Esophagus squamous epithelium (tissue), 5 donors: Measurements from ENCODE around the gene OR9A4. TPM values are rescaled to one million over a fixed set of nuclear protein-coding genes. Genes with fewer than 3 reads are reported as not detected.

Source experiments
- DNase-seq: peaks from one replicate; lab custom pipeline; 2025; lab: John Stamatoyannopoulos, UW
- H3K27ac ChIP-seq, 4 donors: fragments of 200-600 bp; sonication (generic); one replicate each; pipeline ENCODE4 v1.5.1; 2016 to 2019; ENCODE audit warnings: mild to moderate bottlenecking in 1 of 4
- H3K27me3 ChIP-seq, 4 donors: fragments of 200-600 bp; sonication (generic); 1 replicate in 3 of 4; 2 replicates in 1 of 4; pipeline versions ENCODE4 v1.5.1 to v1.6.0; 2017 to 2021; ENCODE audit warnings: antibody characterized with exemption in 1 of 4
- H3K36me3 ChIP-seq, 3 donors: fragments of 200-600 bp; sonication (generic); one replicate each; pipeline ENCODE4 v1.5.1; 2016 to 2019
- H3K4me1 ChIP-seq, 3 donors: fragments of 200-600 bp; sonication (generic); one replicate each; pipeline ENCODE4 v1.5.1; 2017 to 2019
- H3K4me3 ChIP-seq, 4 donors: fragments of 200-600 bp; sonication (generic); 1 replicate in 3 of 4; 2 replicates in 1 of 4; pipeline ENCODE4 v1.5.1; 2016 to 2019; ENCODE audit warnings: mild to moderate bottlenecking in 2 of 4, moderate library complexity in 1 of 4
- H3K9me3 ChIP-seq, 3 donors: fragments of 200-600 bp; sonication (generic); one replicate each; pipeline ENCODE4 v1.5.1; 2016 to 2019
- CTCF ChIP-seq, 6 experiments: fragments of 450-650 bp in 4 of 6; fragments of 200-600 bp in 2 of 6; sonication (generic) in 2 of 6; IDR thresholded peaks; one replicate each; pipeline ENCODE4 v1.5.1; 2016 to 2019; ENCODE audit warnings: antibody characterized with exemption in 6 of 6, mild to moderate bottlenecking in 4 of 6, moderate library complexity in 4 of 6
- POLR2A ChIP-seq, 4 donors: fragments of 450-650 bp; IDR thresholded peaks; one replicate each; pipeline ENCODE4 v1.6.1; 2017; ENCODE audit warnings: antibody characterized with exemption in 4 of 4, mild to moderate bottlenecking in 4 of 4, moderate library complexity in 3 of 4
- WGBS, 2 donors: methylation state at CpG; one replicate each; pipeline ENCODE4 v1.1.5; 2018; 5-methylcytosine and 5-hydroxymethylcytosine counted together
- intact Hi-C: fragments of 100-400 bp; cut with DNase I; formaldehyde crosslinking; loops from one replicate; pipeline ENCODE4 v1.15.0; 2022
- total RNA-seq, 4 donors: library from RNA; depleted of rRNA; stranded (reverse); fragments of >200 nt; gene quantifications; one replicate each; pipeline ENCODE4 v1.1.0, GENCODE V29; 2016
- donor health status: DM: yes; HTN: yes; CAD: no.

Gene OR9A4
- total RNA-seq, 4 donors from 2014 or later, result not detected

- Histone ChIP-seq H3K4me3 (no peak overlapping the region), H3K27me3 (no peaks in the 10 kb centered on the region), H3K4me1 (no peaks in the 10 kb centered on the region), H3K9me3 (peaks cover 0 to 17% (median 0%) of the 10 kb centered on the region in 3 donors), H3K36me3 (no peaks in the 10 kb centered on the region), H3K27ac (no peak overlapping the region)
- intact Hi-C loops, result no loop called here
- DNase-seq, result no peak
- TF ChIP-seq CTCF (IDR thresholded peaks at IDR 0.05) (no peak), POLR2A (IDR thresholded peaks at IDR 0.05) (no peak)
- WGBS, 2 donors, result 75 to 78% methylated on average over 3 of the region's 3 CpGs
These were observed 28.6 kb downstream of the OR9A4 start for GRCh38 chr7:141944811-141945210.

GRCh38 chr7:141945356-141945755 is 29.2 kb downstream of the OR9A4 start:
- Histone ChIP-seq H3K36me3 (no peaks in the 10 kb centered on the region), H3K27me3 (no peaks in the 10 kb centered on the region), H3K4me3 (no peak overlapping the region), H3K9me3 (peaks cover 0 to 17% (median 0%) of the 10 kb centered on the region in 3 donors), H3K27ac (no peak overlapping the region), H3K4me1 (no peaks in the 10 kb centered on the region)
- intact Hi-C loops, result no loop called here
- WGBS, 2 donors, result 29 to 40% methylated on average over 3 of the region's 3 CpGs
- no peak for DNase-seq
- no peak for TF ChIP-seq CTCF (IDR thresholded peaks at IDR 0.05)
- TF ChIP-seq POLR2A (IDR thresholded peaks at IDR 0.05), result no peak

GRCh38 chr7:141946796-141947195 is 30.6 kb downstream of the OR9A4 start, which contains the start of gene CLEC5A:
Gene CLEC5A (minus strand): TSS chr7:141946974. CDS start chr7:141946292, 682 bp downstream.
- intact Hi-C loops, result no loop called here
- WGBS, 2 donors, result 46 to 71% methylated on average over 1 to 3 of the region's 3 CpGs

GRCh38 chr7:141949021-141949420 is 32.8 kb downstream of the OR9A4 start:
- DNase-seq, result no peak
- TF ChIP-seq POLR2A (IDR thresholded peaks at IDR 0.05) (no peak), CTCF (IDR thresholded peaks at IDR 0.05) (no peak)
- no peaks in the 10 kb centered on the region for H3K4me1 ChIP-seq
- H3K27me3 ChIP-seq, result no peaks in the 10 kb centered on the region
- intact Hi-C loops, result no loop called here
- H3K9me3 ChIP-seq, result peaks cover 0 to 5% (median 0%) of the 10 kb centered on the region in 3 donors
- H3K36me3 ChIP-seq, result no peaks in the 10 kb centered on the region
- H3K4me3 ChIP-seq, result no peak overlapping the region
- WGBS, 2 donors, result 72 to 76% methylated on average over 2 of the region's 2 CpGs
- no peak overlapping the region for H3K27ac ChIP-seq

More at GRCh38 chr7:141946796-141947195, 30.6 kb downstream of the OR9A4 start, which contains the start of gene CLEC5A:
- Histone ChIP-seq H3K27ac (no peak within 1 kb of the TSS), H3K36me3 (no peaks in the 10 kb centered on the region), H3K9me3 (peaks cover 0 to 6% (median 0%) of the 10 kb centered on the region in 3 donors), H3K27me3 (no peaks in the 10 kb centered on the region), H3K4me1 (no peaks in the 10 kb centered on the region), H3K4me3 (no peak within 1 kb of the TSS)
- no peak for DNase-seq
- TF ChIP-seq POLR2A (IDR thresholded peaks at IDR 0.05), result no peak
- TF ChIP-seq CTCF (IDR thresholded peaks at IDR 0.05), result no peak

GRCh38 chr7:141949451-141949850 is 33.3 kb downstream of the OR9A4 start:
- no peak for DNase-seq
- no peaks in the 10 kb centered on the region for H3K4me1 ChIP-seq
- no peak overlapping the region for H3K4me3 ChIP-seq
- H3K9me3 ChIP-seq, result peaks cover 0 to 5% (median 0%) of the 10 kb centered on the region in 3 donors
- intact Hi-C loops, result no loop called here
- H3K27ac ChIP-seq, result no peak overlapping the region
- H3K27me3 ChIP-seq, result no peaks in the 10 kb centered on the region
- H3K36me3 ChIP-seq, result no peaks in the 10 kb centered on the region
- 30 to 68% methylated on average over 2 of the region's 2 CpGs for WGBS, 2 donors
- TF ChIP-seq CTCF (IDR thresholded peaks at IDR 0.05) (no peak), POLR2A (IDR thresholded peaks at IDR 0.05) (no peak)
